Melanocyte of skin (primary cell): ENCODE results near the gene EME2. TPM values are rescaled to one million over a fixed set of nuclear protein-coding genes. Genes with fewer than 3 reads are reported as not detected.

Experiments
- small RNA-seq, 2 donors: library from RNA; depleted of rRNA; stranded (forward); fragments of <200 nt; gene quantifications; one replicate each; pipeline ENCODE3, GENCODE V24; 2012
- total RNA-seq, 2 donors: library from RNA; depleted of rRNA; stranded (reverse); fragments of >200 nt; gene quantifications; 2 replicates each; pipeline ENCODE4 v1.2.3, GENCODE V29; 2012

The EME2 gene
- total RNA-seq = 10 to 100 TPM; 15.3 to 17.2 TPM

GRCh38 chr16:1772362-1772907 is at the start of gene EME2:
Gene EME2, plus strand, starts transcription at chr16:1772810. Its CDS starts 418 bp downstream, at chr16:1773228.

GRCh38 chr16:1771188-1771863 is 1.3 kb upstream of the EME2 start, which contains the start of gene NME3:
Gene NME3, minus strand, starts transcription at chr16:1771543. Its CDS starts 9 bp downstream, at chr16:1771534.

GRCh38 chr16:1772908-1773702 is 495 bp downstream of the EME2 start, which contains the start of gene MRPS34:
Gene MRPS34, minus strand, starts transcription at chr16:1773134. Its CDS starts 15 bp downstream, at chr16:1773119.

GRCh38 chr16:1782408-1783264 is 10.0 kb downstream of the EME2 start, which contains the start of the genes NUBP2 and SPSB3:
Gene NUBP2, plus strand, starts transcription at chr16:1782960. Its CDS starts 61 bp downstream, at chr16:1783021.
Gene SPSB3, minus strand, starts transcription at chr16:1782571. Its CDS starts 1,088 bp downstream, at chr16:1781483.

GRCh38 chr16:1793578-1794220 is 21.1 kb downstream of the EME2 start, which contains the start of gene IGFALS:
Gene IGFALS, minus strand, starts transcription at chr16:1793705. Its CDS starts 53 bp downstream, at chr16:1793652.

Small RNA genes lying within 50 kb of the gene (small RNA-seq; reads per million reads assigned to genes)
- 0.56 to 1.1 reads per million in 2 donors for gene MIR3177

Other genes with a start within 250 kb of the EME2 start
- gene TMEM204, start 239.1 kb upstream of the EME2 start, total RNA-seq = 10 to 100 TPM in 1 of 2 donors, 1 to 10 TPM in 1; 1.7 to 10.3 TPM
- gene IFT140, start 160.7 kb upstream of the EME2 start, total RNA-seq = 10 to 100 TPM; 14.3 to 26.2 TPM
- 10 to 100 TPM; 10.7 to 12.0 TPM for gene CRAMP1, start 160.4 kb upstream of the EME2 start, total RNA-seq
- 100 to 1,000 TPM in 1 of 2 donors, 10 to 100 TPM in 1; 60.6 to 129 TPM for gene JPT2, start 94.5 kb upstream of the EME2 start, total RNA-seq
- 10 to 100 TPM; 18.3 to 30.3 TPM for gene MAPK8IP3, start 66.6 kb upstream of the EME2 start, total RNA-seq
- gene NME3, start 1.3 kb upstream of the EME2 start, total RNA-seq = 10 to 100 TPM; 27.9 to 36.0 TPM
- gene MRPS34, start 324 bp downstream of the EME2 start, total RNA-seq = 100 to 1,000 TPM in 1 of 2 donors, 10 to 100 TPM in 1; 87.8 to 153 TPM
- 10 to 100 TPM; 19.3 to 23.1 TPM for gene SPSB3, start 9.8 kb downstream of the EME2 start, total RNA-seq
- 10 to 100 TPM; 59.5 to 80.3 TPM for gene NUBP2, start 10.2 kb downstream of the EME2 start, total RNA-seq
- gene IGFALS, start 20.9 kb downstream of the EME2 start, total RNA-seq = under 1 TPM in 1 of 2 donors, not detected in 1; 0.33 TPM
- 10 to 100 TPM; 46.6 to 61.9 TPM for gene HAGH, start 54.0 kb downstream of the EME2 start, total RNA-seq
- 100 to 1,000 TPM; 114 to 119 TPM for gene FAHD1, start 54.4 kb downstream of the EME2 start, total RNA-seq
- 1 to 10 TPM in 1 of 2 donors, under 1 TPM in 1; under 0.01 to 1.3 TPM for gene MEIOB, start 99.4 kb downstream of the EME2 start, total RNA-seq
- gene HS3ST6, start 145.6 kb downstream of the EME2 start, total RNA-seq = not detected
- 10 to 100 TPM; 11.4 to 16.0 TPM for gene MSRB1, start 170.4 kb downstream of the EME2 start, total RNA-seq
- not detected for gene RPL3L, start 181.9 kb downstream of the EME2 start, total RNA-seq
- gene NDUFB10, start 186.7 kb downstream of the EME2 start, total RNA-seq = 100 to 1,000 TPM; 131 to 144 TPM
- 1,000 to 10,000 TPM in 1 of 2 donors, 100 to 1,000 TPM in 1; 727 to 1,558 TPM for gene RPS2, start 192.0 kb downstream of the EME2 start, total RNA-seq
- gene RNF151, start 194.0 kb downstream of the EME2 start, total RNA-seq = not detected
- 10 to 100 TPM; 27.5 to 45.0 TPM for gene TBL3, start 199.2 kb downstream of the EME2 start, total RNA-seq
- gene NOXO1, start 208.7 kb downstream of the EME2 start, total RNA-seq = under 1 TPM in 1 of 2 donors, not detected in 1; 0.34 TPM
- gene GFER, start 211.4 kb downstream of the EME2 start, total RNA-seq = 10 to 100 TPM in 1 of 2 donors, 1 to 10 TPM in 1; 9.6 to 13.3 TPM
- under 1 TPM in 1 of 2 donors, not detected in 1; 0.69 TPM for gene SYNGR3, start 217.2 kb downstream of the EME2 start, total RNA-seq
- 10 to 100 TPM; 26.6 to 29.6 TPM for gene ZNF598, start 237.0 kb downstream of the EME2 start, total RNA-seq
- gene NPW, start 247.0 kb downstream of the EME2 start, total RNA-seq = under 1 TPM in 1 of 2 donors, not detected in 1; 0.33 TPM